Mesothelial cell of epicardium (in vitro differentiated cells): ENCODE results near the gene CD300A. TPM values are rescaled to one million over a fixed set of nuclear protein-coding genes. Genes with fewer than 3 reads are reported as not detected.

Source experiments
- DNase-seq, 2 experiments: peaks; one replicate each; pipeline ENCODE4 v3.0.0; 2021; ENCODE audit warnings: low spot score in 2 of 2; ENCODE audit not compliant: unreplicated experiment in 2 of 2
- H3K27ac Mint-ChIP-seq: 2 replicates; pipeline ENCODE4 v1.8.0; 2021; ENCODE audit warnings: mixed read lengths
- H3K27me3 Mint-ChIP-seq: 2 replicates; pipeline ENCODE4 v1.8.0; 2021; ENCODE audit warnings: low read depth, mixed read lengths
- H3K36me3 Mint-ChIP-seq: 2 replicates; pipeline ENCODE4 v1.8.0; 2021; ENCODE audit warnings: mixed read lengths
- H3K4me1 Mint-ChIP-seq: 2 replicates; pipeline ENCODE4 v1.8.0; 2021; ENCODE audit warnings: mixed read lengths
- H3K4me3 Mint-ChIP-seq: 2 replicates; pipeline ENCODE4 v1.8.0; 2021; ENCODE audit warnings: mild to moderate bottlenecking, moderate library complexity, mixed read lengths
- H3K9me3 Mint-ChIP-seq: 2 replicates; pipeline ENCODE4 v1.8.0; 2021; ENCODE audit warnings: mixed read lengths
- total RNA-seq: library from RNA; stranded (reverse); gene quantifications from 3 replicates; pipeline ENCODE4 v1.2.1, GENCODE V29; 2021
- TF ChIP-seq, protein P1 (sequence below): fragments of 200-600 bp; sonication (generic); IDR thresholded peaks from one replicate; pipeline ENCODE4 v1.5.0; 2021; ENCODE audit warnings: antibody characterized with exemption; ENCODE audit not compliant: unreplicated experiment

Gene CD300A
- total RNA-seq, 1 donor from 2014 or later: not detected

- Mint-ChIP-seq H3K27me3 (peaks cover 45% of the 10 kb centered on the region), H3K36me3 (no peaks in the 10 kb centered on the region)
Observed at GRCh38 chr17:74522381-74523105, 56.1 kb downstream of the CD300A start.

DNA sequence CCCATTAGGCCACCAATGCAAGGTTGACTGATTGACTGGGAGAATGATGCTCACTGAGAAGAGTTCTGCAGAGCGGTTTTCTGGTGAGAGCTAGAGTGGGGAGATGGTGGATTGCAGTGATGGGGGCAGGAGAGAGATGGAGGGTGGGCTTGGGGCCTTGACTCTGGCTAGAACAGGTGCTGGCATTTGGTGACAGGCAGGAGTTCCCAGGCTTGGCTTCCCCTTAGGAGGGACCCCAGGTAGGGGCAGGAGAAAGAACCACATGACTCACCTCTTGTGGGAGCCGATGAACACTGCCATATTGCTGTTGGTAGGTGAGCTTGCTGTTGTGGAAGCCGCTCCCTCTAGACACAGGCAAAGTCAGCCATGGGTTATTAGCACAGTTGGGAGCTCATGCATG is 56.9 kb downstream of the CD300A start:
- Mint-ChIP-seq H3K36me3 (no peaks in the 10 kb centered on the region), H3K27ac (no peak overlapping the region), H3K4me3 (no peak overlapping the region), H3K27me3 (peaks cover 52% of the 10 kb centered on the region), H3K9me3 (peaks cover 13% of the 10 kb centered on the region), H3K4me1 (no peaks in the 10 kb centered on the region)
- TF ChIP-seq, protein P1, sequence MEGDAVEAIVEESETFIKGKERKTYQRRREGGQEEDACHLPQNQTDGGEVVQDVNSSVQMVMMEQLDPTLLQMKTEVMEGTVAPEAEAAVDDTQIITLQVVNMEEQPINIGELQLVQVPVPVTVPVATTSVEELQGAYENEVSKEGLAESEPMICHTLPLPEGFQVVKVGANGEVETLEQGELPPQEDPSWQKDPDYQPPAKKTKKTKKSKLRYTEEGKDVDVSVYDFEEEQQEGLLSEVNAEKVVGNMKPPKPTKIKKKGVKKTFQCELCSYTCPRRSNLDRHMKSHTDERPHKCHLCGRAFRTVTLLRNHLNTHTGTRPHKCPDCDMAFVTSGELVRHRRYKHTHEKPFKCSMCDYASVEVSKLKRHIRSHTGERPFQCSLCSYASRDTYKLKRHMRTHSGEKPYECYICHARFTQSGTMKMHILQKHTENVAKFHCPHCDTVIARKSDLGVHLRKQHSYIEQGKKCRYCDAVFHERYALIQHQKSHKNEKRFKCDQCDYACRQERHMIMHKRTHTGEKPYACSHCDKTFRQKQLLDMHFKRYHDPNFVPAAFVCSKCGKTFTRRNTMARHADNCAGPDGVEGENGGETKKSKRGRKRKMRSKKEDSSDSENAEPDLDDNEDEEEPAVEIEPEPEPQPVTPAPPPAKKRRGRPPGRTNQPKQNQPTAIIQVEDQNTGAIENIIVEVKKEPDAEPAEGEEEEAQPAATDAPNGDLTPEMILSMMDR: no peak
- DNase-seq: no peak

More at GRCh38 chr17:74522381-74523105, 56.1 kb downstream of the CD300A start:
- TF ChIP-seq, protein P1: no peak
- no peak overlapping the region for H3K27ac Mint-ChIP-seq
- H3K4me3 Mint-ChIP-seq: no peak overlapping the region
- DNase-seq: peak in 1 of 2 experiments; percentile 22
- H3K9me3 Mint-ChIP-seq: peaks cover 17% of the 10 kb centered on the region
- no peaks in the 10 kb centered on the region for H3K4me1 Mint-ChIP-seq

DNA sequence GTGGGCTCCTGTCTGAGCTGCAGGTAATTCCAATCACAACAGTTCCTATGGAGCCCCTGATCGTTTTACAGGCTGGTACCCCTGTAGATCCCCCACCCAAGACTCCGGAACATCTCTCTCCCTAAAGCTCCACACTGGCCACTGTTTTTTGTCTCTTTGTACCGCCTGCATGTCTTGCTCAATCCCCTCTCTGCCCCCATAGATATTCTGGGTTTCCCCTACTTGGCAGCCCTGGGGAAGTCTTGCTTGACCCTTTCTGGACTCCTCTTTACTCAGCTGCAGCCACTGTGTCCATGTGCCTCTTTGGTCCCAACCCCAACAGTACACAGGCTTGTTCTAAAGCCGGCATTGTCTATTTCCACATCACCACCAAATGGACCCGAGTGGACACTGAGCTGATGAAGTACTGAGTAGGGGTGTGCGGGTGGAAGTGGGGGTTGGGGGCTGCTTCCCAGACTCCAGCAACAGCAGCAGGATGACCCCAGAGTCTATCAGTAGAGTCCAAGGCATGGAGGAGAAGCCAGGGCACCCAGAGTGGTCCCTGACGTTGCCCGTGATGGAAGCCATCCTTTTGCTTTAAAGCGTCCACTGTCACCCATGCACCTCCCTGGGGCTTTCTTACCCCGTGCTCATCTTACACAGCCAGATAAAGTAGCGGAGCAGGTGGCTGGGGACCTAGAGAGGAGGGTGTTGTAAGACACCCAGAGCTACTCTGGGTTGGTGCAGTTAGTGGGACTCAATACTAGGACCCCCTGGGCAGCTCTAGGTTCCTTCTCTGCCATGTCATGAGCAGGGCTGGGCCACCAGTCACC is 58.4 kb downstream of the CD300A start:
- DNase-seq: peak in 1 of 2 experiments; percentile 28
- TF ChIP-seq, protein P1: no peak
- H3K4me3 Mint-ChIP-seq: no peak overlapping the region
- H3K4me1 Mint-ChIP-seq: no peaks in the 10 kb centered on the region
- H3K27ac Mint-ChIP-seq: no peak overlapping the region
- peaks cover 6% of the 10 kb centered on the region for H3K9me3 Mint-ChIP-seq
- H3K27me3 Mint-ChIP-seq: peaks cover 59% of the 10 kb centered on the region
- H3K36me3 Mint-ChIP-seq: no peaks in the 10 kb centered on the region

DNA sequence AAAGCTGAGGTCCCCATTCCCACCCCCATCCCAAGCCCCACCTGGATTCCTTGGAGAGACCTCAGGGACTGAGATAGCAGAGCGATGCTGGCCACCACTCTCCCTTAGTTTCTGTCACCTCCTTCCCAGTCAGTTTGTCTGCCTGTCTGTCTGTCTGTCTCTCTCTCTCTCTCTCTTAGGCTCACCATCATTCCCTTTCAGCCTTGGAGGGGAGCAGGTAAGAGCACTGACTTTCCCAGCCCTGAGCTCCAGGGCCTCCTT is 59.0 kb downstream of the CD300A start:
- TF ChIP-seq, protein P1: no peak
- H3K27me3 Mint-ChIP-seq: peaks cover 65% of the 10 kb centered on the region
- peaks cover 3% of the 10 kb centered on the region for H3K9me3 Mint-ChIP-seq
- no peaks in the 10 kb centered on the region for H3K4me1 Mint-ChIP-seq
- H3K27ac Mint-ChIP-seq: no peak overlapping the region
- no peaks in the 10 kb centered on the region for H3K36me3 Mint-ChIP-seq
- no peak for DNase-seq
- no peak overlapping the region for H3K4me3 Mint-ChIP-seq

- Mint-ChIP-seq H3K4me1 (no peaks in the 10 kb centered on the region), H3K4me3 (no peak overlapping the region), H3K27me3 (peaks cover 67% of the 10 kb centered on the region)
Observed at GRCh38 chr17:74525781-74526288, 59.4 kb downstream of the CD300A start.

More at GRCh38 chr17:74525781-74526288, 59.4 kb downstream of the CD300A start:
- no peaks in the 10 kb centered on the region for H3K36me3 Mint-ChIP-seq
- DNase-seq: peak in 1 of 2 experiments; percentile 19
- TF ChIP-seq, protein P1: no peak
- no peak overlapping the region for H3K27ac Mint-ChIP-seq
- H3K9me3 Mint-ChIP-seq: peaks cover 2% of the 10 kb centered on the region
